ENCODE results near the gene DNAJC10.

- TF ChIP-seq CTCF (conservative IDR thresholded peaks at IDR 0.05; ENCODE audit: low read length) (no peak), EZH2phosphoT487 (IDR thresholded peaks at IDR 0.05; ENCODE audit: borderline replicate concordance, low read depth, low read length) (no peak)
Observed at GRCh38 chr2:182745061-182745460, 29.0 kb downstream of the DNAJC10 start.
